IMR-90 (cell line): ENCODE results near the gene FCGR3B. TPM values are rescaled to one million over a fixed set of nuclear protein-coding genes. Genes with fewer than 3 reads are reported as not detected.
"Not testable (repeated sequence)": the region's sequence is repeated elsewhere in the genome, so short reads cannot be mapped to it uniquely, and the experiment has no call there.

Source experiments
- ATAC-seq: fragments of 200-7000 bp; cut with Tn5 transposase; 2 replicates; pipeline ENCODE4 v1.9.1; 2020; ENCODE audit warnings: low read depth, mild to moderate bottlenecking, moderate library complexity
- BruUV-seq: library from RNA; stranded (reverse); fragments of 400-500 nt; replicated peaks from 2 replicates; lab custom pipeline; 2021; lab: Mats Ljungman, UMichigan
- CTCF ChIA-PET: fragments of 300-600 bp; formaldehyde crosslinking; extraction: SDS; loops from one replicate; lab custom pipeline; 2021; ENCODE audit warnings: antibody characterized with exemption; lab: Yijun Ruan, JAX
- POLR2A ChIA-PET: fragments of 300-600 bp; sonication (Branson Sonifier 250); formaldehyde crosslinking; loops from one replicate; lab custom pipeline; 2022; ENCODE audit warnings: antibody characterized with exemption; ENCODE audit not compliant: unreplicated experiment; lab: Charles Lee
- DNase-seq: peaks from one replicate; pipeline ENCODE4 v3.0.0; 2013
- H2AFZ ChIP-seq: replicated peaks from 2 replicates; pipeline ENCODE3; 2013; ENCODE audit warnings: low read length, mild to moderate bottlenecking; ENCODE audit not compliant: poor library complexity
- H2AK5ac ChIP-seq: 2 replicates; pipeline ENCODE4 v1.6.1; 2013; ENCODE audit warnings: low read depth, low read length, inconsistent platforms
- H2AK9ac ChIP-seq: replicated peaks from 2 replicates; pipeline ENCODE3; 2013; ENCODE audit warnings: mild to moderate bottlenecking, low read depth, low read length, moderate library complexity; ENCODE audit not compliant: poor library complexity
- H2BK120ac ChIP-seq: 2 replicates; pipeline ENCODE4 v1.6.1; 2013; ENCODE audit warnings: low read depth, low read length, inconsistent platforms
- H2BK15ac ChIP-seq: 3 replicates; pipeline ENCODE4 v1.6.1; 2013; ENCODE audit warnings: low read depth, low read length, inconsistent platforms
- H2BK20ac ChIP-seq: 2 replicates; pipeline ENCODE4 v1.6.1; 2013; ENCODE audit warnings: low read depth, mild to moderate bottlenecking, inconsistent platforms, low read length, moderate library complexity
- H2BK5ac ChIP-seq: 2 replicates; pipeline ENCODE4 v1.6.1; 2013; ENCODE audit warnings: mild to moderate bottlenecking, low read depth, low read length, inconsistent platforms; ENCODE audit not compliant: poor library complexity, severe bottlenecking
- H3K14ac ChIP-seq: replicated peaks from 2 replicates; pipeline ENCODE4 v1.6.1; 2013; ENCODE audit warnings: low read depth, low read length, inconsistent platforms
- H3K18ac ChIP-seq: 2 replicates; pipeline ENCODE4 v1.6.1; 2013; ENCODE audit warnings: low read depth, low read length, control low read depth
- H3K23ac ChIP-seq: 2 replicates; pipeline ENCODE4 v1.6.1; 2013; ENCODE audit warnings: low read depth, low read length, inconsistent platforms
- H3K27ac ChIP-seq: 2 replicates; pipeline ENCODE4 v1.5.1; 2013; ENCODE audit warnings: mild to moderate bottlenecking, control low read depth, low read length; ENCODE audit not compliant: insufficient read depth
- H3K27me3 ChIP-seq: 2 replicates; pipeline ENCODE4 v1.6.1; 2013; ENCODE audit warnings: low read length; ENCODE audit not compliant: control insufficient read depth, insufficient read depth
- H3K36me3 ChIP-seq: 2 replicates; pipeline ENCODE4 v1.6.1; 2013; ENCODE audit warnings: low read length, mixed read lengths; ENCODE audit not compliant: control insufficient read depth, insufficient read depth
- H3K4ac ChIP-seq: 2 replicates; pipeline ENCODE4 v1.6.1; 2013; ENCODE audit warnings: low read depth, low read length, inconsistent platforms
- H3K4me1 ChIP-seq: 2 replicates; pipeline ENCODE4 v1.6.1; 2013; ENCODE audit warnings: low read length, mixed read lengths; ENCODE audit not compliant: control insufficient read depth, insufficient read depth
- H3K4me2 ChIP-seq: 2 replicates; pipeline ENCODE4 v1.6.1; 2013; ENCODE audit warnings: low read depth, mild to moderate bottlenecking, control low read depth, low read length, moderate library complexity
- H3K4me3 ChIP-seq: 2 replicates; pipeline ENCODE4 v1.5.1; 2013; ENCODE audit warnings: low read depth, mild to moderate bottlenecking, control low read depth, low read length, moderate library complexity; ENCODE audit not compliant: insufficient read depth
- H3K56ac ChIP-seq: 2 replicates; pipeline ENCODE4 v1.6.1; 2013; ENCODE audit warnings: low read length, inconsistent platforms; ENCODE audit not compliant: insufficient read depth; ENCODE audit errors: extremely low read depth
- H3K79me1 ChIP-seq, 2 experiments: 2 replicates each; pipeline ENCODE4 v1.6.1; 2013; ENCODE audit warnings: low read length in 2 of 2, inconsistent platforms in 1 of 2, low read depth in 1 of 2
- H3K9ac ChIP-seq: 2 replicates; pipeline ENCODE4 v1.6.1; 2013; ENCODE audit warnings: low read depth, low read length, control low read depth
- H3K9me1 ChIP-seq: 2 replicates; pipeline ENCODE4 v1.6.1; 2013; ENCODE audit warnings: low read length, inconsistent platforms; ENCODE audit not compliant: insufficient read depth
- H3K9me3 ChIP-seq: 2 replicates; pipeline ENCODE4 v1.6.1; 2013; ENCODE audit warnings: low read length; ENCODE audit not compliant: control insufficient read depth, insufficient read depth
- H4K20me1 ChIP-seq: 2 replicates; pipeline ENCODE4 v1.6.1; 2013; ENCODE audit warnings: low read length, inconsistent platforms; ENCODE audit not compliant: insufficient read depth
- H4K5ac ChIP-seq: 2 replicates; pipeline ENCODE4 v1.6.1; 2013; ENCODE audit warnings: mild to moderate bottlenecking, low read depth, low read length, control low read depth
- H4K8ac ChIP-seq, 2 experiments: 2 replicates each; pipeline ENCODE4 v1.6.1; 2013; ENCODE audit warnings: low read depth in 2 of 2, low read length in 2 of 2, control low read depth in 1 of 2, inconsistent platforms in 1 of 2
- H4K91ac ChIP-seq: 2 replicates; pipeline ENCODE4 v1.6.1; 2013; ENCODE audit warnings: low read depth, low read length, inconsistent platforms; ENCODE audit not compliant: insufficient read depth
- RAD21 ChIP-seq: IDR thresholded peaks from 2 replicates; pipeline ENCODE4 v1.6.1; 2012; ENCODE audit warnings: low read length, improper control_type of control experiment
- SMC3 ChIP-seq: fragments of 150-350 bp; IDR thresholded peaks from 2 replicates; pipeline ENCODE4 v1.6.1; 2016; ENCODE audit warnings: low read depth, mild to moderate bottlenecking, antibody characterized with exemption, low read length, moderate library complexity
- WGBS, 2 experiments: methylation state at CpG; one replicate each; pipeline versions ENCODE4 v1.1.5 to v1.1.7; 2013; ENCODE audit warnings: missing lambda C conversion rate in 2 of 2; ENCODE audit not compliant: insufficient read length in 1 of 2; ENCODE audit errors: extremely low coverage in 2 of 2; 5-methylcytosine and 5-hydroxymethylcytosine counted together
- dilution Hi-C: fragments of 300-500 bp; cut with HindIII; formaldehyde crosslinking; loops from one replicate; pipeline ENCODE4 v1.14.3; 2018; ENCODE audit warnings: low sequenced_read_pairs; ENCODE audit not compliant: unreplicated experiment
- in situ Hi-C: fragments of 300-500 bp; cut with MboI; formaldehyde crosslinking; loops from 3 replicates; pipeline ENCODE4 v1.14.3; 2019; ENCODE audit warnings: low sequenced_read_pairs, inconsistent platforms, mixed read lengths
- intact Hi-C: fragments of 100-400 bp; cut with micrococcal nuclease; formaldehyde crosslinking; loops from 2 replicates; pipeline ENCODE4 v1.10.0; 2022
- polyA plus RNA-seq, 3 experiments: library from polyadenylated mRNA; depleted of rRNA; stranded (reverse); fragments of >200 nt; gene quantifications; 2 replicates each; pipeline ENCODE4 v1.2.3, GENCODE V29; 2012; ENCODE audit warnings: low replicate concordance in 1 of 3
- total RNA-seq: library from RNA; depleted of rRNA; stranded (reverse); fragments of >200 nt; gene quantifications from 2 replicates; pipeline ENCODE4 v1.2.3, GENCODE V29; 2012
- TF ChIP-seq, protein P1 (sequence below): conservative IDR thresholded peaks from 2 replicates; pipeline ENCODE4 v1.5.1; 2012; ENCODE audit warnings: mild to moderate bottlenecking, low read depth, low read length, improper control_type of control experiment

The FCGR3B gene
- total and polyA plus RNA-seq, 2 of the 4 experiments (the other 2 are of a cell fraction): not detected

DNA sequence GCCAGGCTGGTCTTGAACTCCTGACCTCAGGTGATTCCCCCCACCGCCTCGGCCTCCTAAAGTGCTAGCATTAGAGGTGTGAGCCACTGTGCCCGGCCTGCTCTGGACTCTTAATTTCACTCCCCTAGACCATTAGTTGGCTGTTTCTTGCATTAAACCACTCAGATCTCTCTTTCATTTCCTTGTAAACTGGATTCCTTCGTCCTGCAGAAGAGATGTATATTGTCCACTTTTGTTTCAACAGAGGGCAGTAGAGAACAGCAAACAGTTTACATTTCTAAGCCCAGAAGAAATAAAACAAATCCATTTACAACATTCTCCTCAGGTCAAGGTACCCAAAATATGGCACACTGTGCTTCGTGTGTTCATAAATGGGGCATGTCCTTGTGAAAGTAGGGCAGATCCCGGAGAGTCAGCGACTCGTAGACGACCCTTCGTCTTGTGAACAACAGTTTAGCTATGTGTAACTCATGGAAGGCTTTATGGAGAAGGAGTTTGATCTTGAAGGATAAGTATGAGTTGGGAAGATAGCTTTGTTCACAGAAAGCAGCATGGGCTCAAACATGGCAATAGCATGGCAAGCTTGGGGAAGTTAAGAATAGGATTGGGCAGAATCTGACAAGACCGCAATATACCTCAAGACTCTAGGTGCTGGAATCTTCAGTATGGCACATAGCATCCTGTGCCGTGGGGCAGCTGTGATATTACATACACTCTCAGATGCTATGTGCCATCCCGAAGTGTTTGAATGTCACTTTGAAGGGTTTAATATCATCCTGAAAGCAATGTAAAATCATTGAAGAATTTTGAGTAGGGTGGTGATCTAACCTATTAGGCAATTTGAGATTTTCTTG is 16.8 kb upstream of the FCGR3B start:
- H3K4me2 ChIP-seq, H2BK5ac ChIP-seq, BruUV-seq, H2BK20ac ChIP-seq, H4K5ac ChIP-seq, H3K27ac ChIP-seq, H2AK9ac ChIP-seq, H3K79me1 ChIP-seq, H3K56ac ChIP-seq, intact Hi-C loops, H3K9ac ChIP-seq, H3K18ac ChIP-seq, H3K27me3 ChIP-seq, H3K4me1 ChIP-seq, H3K4me3 ChIP-seq, H2BK15ac ChIP-seq, H3K9me1 ChIP-seq, H2AK5ac ChIP-seq, H4K8ac ChIP-seq, H3K36me3 ChIP-seq, H2BK120ac ChIP-seq, POLR2A ChIA-PET, H2AFZ ChIP-seq, H3K4ac ChIP-seq, H3K23ac ChIP-seq, dilution Hi-C loops, H4K91ac ChIP-seq, H4K20me1 ChIP-seq, H3K14ac ChIP-seq, H3K9me3 ChIP-seq: not testable (repeated sequence)
- ATAC-seq (peak; percentile 48; the same call in 1 of the 2 replicates), DNase-seq (peak; percentile 25)
- CTCF ChIA-PET: interaction anchor here (1.1 kb wide), 1 partner anchor 94 kb away, joined by 3 read pairs; no protein-coding TSS in a partner anchor
- no CpG with 5 or more reads among the region's 13 CpGs for WGBS, 2 experiments
- TF ChIP-seq SMC3: peak; percentile 66
- TF ChIP-seq, protein P1, sequence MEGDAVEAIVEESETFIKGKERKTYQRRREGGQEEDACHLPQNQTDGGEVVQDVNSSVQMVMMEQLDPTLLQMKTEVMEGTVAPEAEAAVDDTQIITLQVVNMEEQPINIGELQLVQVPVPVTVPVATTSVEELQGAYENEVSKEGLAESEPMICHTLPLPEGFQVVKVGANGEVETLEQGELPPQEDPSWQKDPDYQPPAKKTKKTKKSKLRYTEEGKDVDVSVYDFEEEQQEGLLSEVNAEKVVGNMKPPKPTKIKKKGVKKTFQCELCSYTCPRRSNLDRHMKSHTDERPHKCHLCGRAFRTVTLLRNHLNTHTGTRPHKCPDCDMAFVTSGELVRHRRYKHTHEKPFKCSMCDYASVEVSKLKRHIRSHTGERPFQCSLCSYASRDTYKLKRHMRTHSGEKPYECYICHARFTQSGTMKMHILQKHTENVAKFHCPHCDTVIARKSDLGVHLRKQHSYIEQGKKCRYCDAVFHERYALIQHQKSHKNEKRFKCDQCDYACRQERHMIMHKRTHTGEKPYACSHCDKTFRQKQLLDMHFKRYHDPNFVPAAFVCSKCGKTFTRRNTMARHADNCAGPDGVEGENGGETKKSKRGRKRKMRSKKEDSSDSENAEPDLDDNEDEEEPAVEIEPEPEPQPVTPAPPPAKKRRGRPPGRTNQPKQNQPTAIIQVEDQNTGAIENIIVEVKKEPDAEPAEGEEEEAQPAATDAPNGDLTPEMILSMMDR: peak; percentile 48
- TF ChIP-seq RAD21: peak; percentile 64
- in situ Hi-C loops: loop anchor here (25.0 kb wide), 1 partner anchor 90 kb away; the partner anchor contains the start of gene DUSP12

DNA sequence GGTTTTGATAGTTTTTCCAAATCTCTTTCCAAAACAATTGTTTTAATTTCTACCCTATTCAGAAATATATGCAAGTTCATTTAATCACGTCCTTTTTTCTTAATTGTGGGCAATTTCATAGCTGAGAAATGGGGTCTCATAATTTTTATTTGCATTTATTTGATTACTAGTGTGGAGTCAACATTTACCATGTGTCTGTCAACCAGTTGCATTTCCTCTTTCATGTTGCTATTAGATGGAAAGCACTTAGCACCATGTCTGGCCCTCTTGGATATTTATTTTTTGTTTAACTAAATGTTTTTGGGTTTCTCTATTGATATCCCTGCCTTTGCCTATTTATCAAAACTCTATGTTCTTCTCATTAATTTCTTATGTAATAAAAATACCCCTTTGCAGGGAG is 13.9 kb upstream of the FCGR3B start:
- H3K18ac ChIP-seq, H3K79me1 ChIP-seq, H3K27me3 ChIP-seq, DNase-seq, H3K14ac ChIP-seq, H2AK5ac ChIP-seq, CTCF ChIA-PET, ATAC-seq, H2BK20ac ChIP-seq, H4K5ac ChIP-seq, H3K36me3 ChIP-seq, H3K9me3 ChIP-seq, H3K27ac ChIP-seq, H2AFZ ChIP-seq, H3K9me1 ChIP-seq, H3K4ac ChIP-seq, H3K4me1 ChIP-seq, H4K8ac ChIP-seq, H2BK5ac ChIP-seq, H3K4me2 ChIP-seq, BruUV-seq, H3K23ac ChIP-seq, intact Hi-C loops, H2AK9ac ChIP-seq, H4K91ac ChIP-seq, H2BK120ac ChIP-seq, dilution Hi-C loops, H3K4me3 ChIP-seq, H3K9ac ChIP-seq, H2BK15ac ChIP-seq, H3K56ac ChIP-seq, H4K20me1 ChIP-seq, POLR2A ChIA-PET: not testable (repeated sequence)
- WGBS, 2 experiments: no CpG with 5 or more reads among the region's 1 CpG
- in situ Hi-C loops: loop anchor here (25.0 kb wide), 1 partner anchor 92 kb away; the partner anchor contains the start of gene DUSP12
